IMR-90 (cell line): ENCODE data around the gene DESI1. TPM values are rescaled to one million over a fixed set of nuclear protein-coding genes. Genes with fewer than 3 reads are reported as not detected.
"Not testable (repeated sequence)": the region's sequence is repeated elsewhere in the genome, so short reads cannot be mapped to it uniquely, and the experiment has no call there.

Source experiments
- ATAC-seq: fragments of 200-7000 bp; cut with Tn5 transposase; 2 replicates; pipeline ENCODE4 v1.9.1; 2020; ENCODE audit warnings: low read depth, mild to moderate bottlenecking, moderate library complexity
- BruUV-seq: library from RNA; stranded (reverse); fragments of 400-500 nt; replicated peaks from 2 replicates; lab custom pipeline; 2021; lab: Mats Ljungman, UMichigan
- CTCF ChIA-PET: fragments of 300-600 bp; formaldehyde crosslinking; extraction: SDS; loops from one replicate; lab custom pipeline; 2021; ENCODE audit warnings: antibody characterized with exemption; lab: Yijun Ruan, JAX
- POLR2A ChIA-PET: fragments of 300-600 bp; sonication (Branson Sonifier 250); formaldehyde crosslinking; loops from one replicate; lab custom pipeline; 2022; ENCODE audit warnings: antibody characterized with exemption; ENCODE audit not compliant: unreplicated experiment; lab: Charles Lee
- DNase-seq: peaks from one replicate; pipeline ENCODE4 v3.0.0; 2013
- H2AFZ ChIP-seq: replicated peaks from 2 replicates; pipeline ENCODE3; 2013; ENCODE audit warnings: low read length, mild to moderate bottlenecking; ENCODE audit not compliant: poor library complexity
- H2AK5ac ChIP-seq: 2 replicates; pipeline ENCODE4 v1.6.1; 2013; ENCODE audit warnings: low read depth, low read length, inconsistent platforms
- H2AK9ac ChIP-seq: replicated peaks from 2 replicates; pipeline ENCODE3; 2013; ENCODE audit warnings: mild to moderate bottlenecking, low read depth, low read length, moderate library complexity; ENCODE audit not compliant: poor library complexity
- H2BK120ac ChIP-seq: 2 replicates; pipeline ENCODE4 v1.6.1; 2013; ENCODE audit warnings: low read depth, low read length, inconsistent platforms
- H2BK15ac ChIP-seq: 3 replicates; pipeline ENCODE4 v1.6.1; 2013; ENCODE audit warnings: low read depth, low read length, inconsistent platforms
- H2BK20ac ChIP-seq: 2 replicates; pipeline ENCODE4 v1.6.1; 2013; ENCODE audit warnings: low read depth, mild to moderate bottlenecking, inconsistent platforms, low read length, moderate library complexity
- H2BK5ac ChIP-seq: 2 replicates; pipeline ENCODE4 v1.6.1; 2013; ENCODE audit warnings: mild to moderate bottlenecking, low read depth, low read length, inconsistent platforms; ENCODE audit not compliant: poor library complexity, severe bottlenecking
- H3K14ac ChIP-seq: replicated peaks from 2 replicates; pipeline ENCODE4 v1.6.1; 2013; ENCODE audit warnings: low read depth, low read length, inconsistent platforms
- H3K18ac ChIP-seq: 2 replicates; pipeline ENCODE4 v1.6.1; 2013; ENCODE audit warnings: low read depth, low read length, control low read depth
- H3K23ac ChIP-seq: 2 replicates; pipeline ENCODE4 v1.6.1; 2013; ENCODE audit warnings: low read depth, low read length, inconsistent platforms
- H3K27ac ChIP-seq: 2 replicates; pipeline ENCODE4 v1.5.1; 2013; ENCODE audit warnings: mild to moderate bottlenecking, control low read depth, low read length; ENCODE audit not compliant: insufficient read depth
- H3K27me3 ChIP-seq: 2 replicates; pipeline ENCODE4 v1.6.1; 2013; ENCODE audit warnings: low read length; ENCODE audit not compliant: control insufficient read depth, insufficient read depth
- H3K36me3 ChIP-seq: 2 replicates; pipeline ENCODE4 v1.6.1; 2013; ENCODE audit warnings: low read length, mixed read lengths; ENCODE audit not compliant: control insufficient read depth, insufficient read depth
- H3K4ac ChIP-seq: 2 replicates; pipeline ENCODE4 v1.6.1; 2013; ENCODE audit warnings: low read depth, low read length, inconsistent platforms
- H3K4me1 ChIP-seq: 2 replicates; pipeline ENCODE4 v1.6.1; 2013; ENCODE audit warnings: low read length, mixed read lengths; ENCODE audit not compliant: control insufficient read depth, insufficient read depth
- H3K4me2 ChIP-seq: 2 replicates; pipeline ENCODE4 v1.6.1; 2013; ENCODE audit warnings: low read depth, mild to moderate bottlenecking, control low read depth, low read length, moderate library complexity
- H3K4me3 ChIP-seq: 2 replicates; pipeline ENCODE4 v1.5.1; 2013; ENCODE audit warnings: low read depth, mild to moderate bottlenecking, control low read depth, low read length, moderate library complexity; ENCODE audit not compliant: insufficient read depth
- H3K56ac ChIP-seq: 2 replicates; pipeline ENCODE4 v1.6.1; 2013; ENCODE audit warnings: low read length, inconsistent platforms; ENCODE audit not compliant: insufficient read depth; ENCODE audit errors: extremely low read depth
- H3K79me1 ChIP-seq, 2 experiments: 2 replicates each; pipeline ENCODE4 v1.6.1; 2013; ENCODE audit warnings: low read length in 2 of 2, inconsistent platforms in 1 of 2, low read depth in 1 of 2
- H3K9ac ChIP-seq: 2 replicates; pipeline ENCODE4 v1.6.1; 2013; ENCODE audit warnings: low read depth, low read length, control low read depth
- H3K9me1 ChIP-seq: 2 replicates; pipeline ENCODE4 v1.6.1; 2013; ENCODE audit warnings: low read length, inconsistent platforms; ENCODE audit not compliant: insufficient read depth
- H3K9me3 ChIP-seq: 2 replicates; pipeline ENCODE4 v1.6.1; 2013; ENCODE audit warnings: low read length; ENCODE audit not compliant: control insufficient read depth, insufficient read depth
- H4K20me1 ChIP-seq: 2 replicates; pipeline ENCODE4 v1.6.1; 2013; ENCODE audit warnings: low read length, inconsistent platforms; ENCODE audit not compliant: insufficient read depth
- H4K5ac ChIP-seq: 2 replicates; pipeline ENCODE4 v1.6.1; 2013; ENCODE audit warnings: mild to moderate bottlenecking, low read depth, low read length, control low read depth
- H4K8ac ChIP-seq, 2 experiments: 2 replicates each; pipeline ENCODE4 v1.6.1; 2013; ENCODE audit warnings: low read depth in 2 of 2, low read length in 2 of 2, control low read depth in 1 of 2, inconsistent platforms in 1 of 2
- H4K91ac ChIP-seq: 2 replicates; pipeline ENCODE4 v1.6.1; 2013; ENCODE audit warnings: low read depth, low read length, inconsistent platforms; ENCODE audit not compliant: insufficient read depth
- BHLHE40 ChIP-seq: fragments of 150-350 bp; IDR thresholded peaks from 2 replicates; pipeline ENCODE4 v1.6.1; 2016; ENCODE audit warnings: mild to moderate bottlenecking, low read depth, low read length
- CEBPB ChIP-seq: IDR thresholded peaks from 2 replicates; pipeline ENCODE4 v1.6.1; 2012; ENCODE audit warnings: low read depth, low read length, improper control_type of control experiment
- MAFK ChIP-seq: IDR thresholded peaks from 2 replicates; pipeline ENCODE4 v1.6.1; 2012; ENCODE audit warnings: low read depth, low read length, improper control_type of control experiment
- MAZ ChIP-seq: IDR thresholded peaks from 2 replicates; pipeline ENCODE4 v1.6.1; 2012; ENCODE audit warnings: low read depth, mild to moderate bottlenecking, low read length, improper control_type of control experiment, moderate library complexity, borderline replicate concordance
- MXI1 ChIP-seq: IDR thresholded peaks from 2 replicates; pipeline ENCODE4 v1.6.1; 2012; ENCODE audit warnings: low read depth, mild to moderate bottlenecking, low read length, moderate library complexity, borderline replicate concordance
- POLR2A ChIP-seq: IDR thresholded peaks from 2 replicates; pipeline ENCODE4 v1.6.1; 2012; ENCODE audit warnings: mild to moderate bottlenecking, low read depth, low read length
- RCOR1 ChIP-seq: IDR thresholded peaks from 2 replicates; pipeline ENCODE4 v1.6.1; 2012; ENCODE audit warnings: mild to moderate bottlenecking, low read length, improper control_type of control experiment; ENCODE audit not compliant: insufficient replicate concordance
- WGBS, 2 experiments: methylation state at CpG; one replicate each; pipeline versions ENCODE4 v1.1.5 to v1.1.7; 2013; ENCODE audit warnings: missing lambda C conversion rate in 2 of 2; ENCODE audit not compliant: insufficient read length in 1 of 2; ENCODE audit errors: extremely low coverage in 2 of 2; 5-methylcytosine and 5-hydroxymethylcytosine counted together
- dilution Hi-C: fragments of 300-500 bp; cut with HindIII; formaldehyde crosslinking; loops from one replicate; pipeline ENCODE4 v1.14.3; 2018; ENCODE audit warnings: low sequenced_read_pairs; ENCODE audit not compliant: unreplicated experiment
- in situ Hi-C: fragments of 300-500 bp; cut with MboI; formaldehyde crosslinking; loops from 3 replicates; pipeline ENCODE4 v1.14.3; 2019; ENCODE audit warnings: low sequenced_read_pairs, inconsistent platforms, mixed read lengths
- intact Hi-C: fragments of 100-400 bp; cut with micrococcal nuclease; formaldehyde crosslinking; loops from 2 replicates; pipeline ENCODE4 v1.10.0; 2022
- polyA plus RNA-seq, 3 experiments: library from polyadenylated mRNA; depleted of rRNA; stranded (reverse); fragments of >200 nt; gene quantifications; 2 replicates each; pipeline ENCODE4 v1.2.3, GENCODE V29; 2012; ENCODE audit warnings: low replicate concordance in 1 of 3
- total RNA-seq: library from RNA; depleted of rRNA; stranded (reverse); fragments of >200 nt; gene quantifications from 2 replicates; pipeline ENCODE4 v1.2.3, GENCODE V29; 2012
- TF ChIP-seq, protein P1 (sequence below): fragments of 150-350 bp; IDR thresholded peaks from 2 replicates; pipeline ENCODE4 v1.6.1; 2017; ENCODE audit warnings: mild to moderate bottlenecking, antibody characterized with exemption, low read length, low read depth

DESI1 gene
- total and polyA plus RNA-seq, 2 of the 4 experiments (the other 2 are of a cell fraction): 14.5 to 24.9 TPM

DNA sequence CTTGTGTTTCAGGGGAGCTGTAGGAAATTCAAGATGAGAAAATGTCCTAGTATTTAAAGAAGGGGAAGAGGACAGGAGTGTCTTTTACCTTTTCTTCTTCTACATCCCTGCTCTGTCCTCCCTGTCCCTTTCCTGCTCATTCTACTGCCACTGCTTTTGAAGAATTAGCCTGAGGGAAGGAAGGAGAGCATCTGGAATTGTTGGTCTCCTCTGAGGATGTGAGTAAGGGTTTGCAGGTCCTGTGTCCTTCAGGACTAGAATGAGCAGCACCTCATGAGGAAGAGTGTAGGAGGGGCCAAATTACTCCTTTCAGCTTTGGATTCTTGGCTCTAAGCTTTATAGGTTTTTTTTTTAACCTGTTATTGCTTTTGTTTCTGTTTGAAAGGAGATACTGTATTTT is 43.6 kb upstream of the DESI1 start:
- DNase-seq (no peak), ATAC-seq (no peak)
- no peak overlapping the region for H4K5ac ChIP-seq
- no peak overlapping the region for H3K9ac ChIP-seq
- H4K91ac ChIP-seq: no peak overlapping the region
- no peak overlapping the region for H3K27ac ChIP-seq
- peaks cover 13% of the 10 kb centered on the region for H3K4me1 ChIP-seq
- no peak overlapping the region for H2AFZ ChIP-seq
- H3K56ac ChIP-seq: no peak overlapping the region
- peaks cover 13% of the 10 kb centered on the region for H4K20me1 ChIP-seq
- no peak overlapping the region for H3K4ac ChIP-seq
- no peak overlapping the region for H2BK5ac ChIP-seq
- ChIA-PET POLR2A (no interaction called here), CTCF (no interaction called here)
- no peak overlapping the region for H4K8ac ChIP-seq
- peaks cover 9% of the 10 kb centered on the region for H3K9me1 ChIP-seq
- H2BK20ac ChIP-seq: no peak overlapping the region
- H3K36me3 ChIP-seq: peaks cover 25% of the 10 kb centered on the region
- no peak overlapping the region for H2AK5ac ChIP-seq
- no peaks in the 10 kb centered on the region for H3K27me3 ChIP-seq
- no peak overlapping the region for H2BK120ac ChIP-seq
- dilution Hi-C loops (no loop called here), in situ Hi-C loops (no loop called here), intact Hi-C loops (no loop called here)
- H3K4me2 ChIP-seq: no peak overlapping the region
- no peak overlapping the region for H3K4me3 ChIP-seq
- no peak overlapping the region for H2AK9ac ChIP-seq
- H2BK15ac ChIP-seq: no peak overlapping the region
- no peak overlapping the region for H3K23ac ChIP-seq
- no peak overlapping the region for H3K14ac ChIP-seq
- no TSS peak for BruUV-seq
- peaks cover 0 to 24% of the 10 kb centered on the region in 2 experiments; a peak in 2 of 4 replicates for H3K79me1 ChIP-seq
- TF ChIP-seq, protein P1, sequence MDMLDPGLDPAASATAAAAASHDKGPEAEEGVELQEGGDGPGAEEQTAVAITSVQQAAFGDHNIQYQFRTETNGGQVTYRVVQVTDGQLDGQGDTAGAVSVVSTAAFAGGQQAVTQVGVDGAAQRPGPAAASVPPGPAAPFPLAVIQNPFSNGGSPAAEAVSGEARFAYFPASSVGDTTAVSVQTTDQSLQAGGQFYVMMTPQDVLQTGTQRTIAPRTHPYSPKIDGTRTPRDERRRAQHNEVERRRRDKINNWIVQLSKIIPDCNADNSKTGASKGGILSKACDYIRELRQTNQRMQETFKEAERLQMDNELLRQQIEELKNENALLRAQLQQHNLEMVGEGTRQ: no peak
- TF ChIP-seq MAZ: no peak
- no peak for TF ChIP-seq BHLHE40
- TF ChIP-seq CEBPB: no peak
- TF ChIP-seq MAFK: no peak
- no peak for TF ChIP-seq RCOR1
- no peak for TF ChIP-seq MXI1
- TF ChIP-seq POLR2A: no peak
- no peak overlapping the region for H3K18ac ChIP-seq
- H3K9me3 ChIP-seq: no peaks in the 10 kb centered on the region

DNA sequence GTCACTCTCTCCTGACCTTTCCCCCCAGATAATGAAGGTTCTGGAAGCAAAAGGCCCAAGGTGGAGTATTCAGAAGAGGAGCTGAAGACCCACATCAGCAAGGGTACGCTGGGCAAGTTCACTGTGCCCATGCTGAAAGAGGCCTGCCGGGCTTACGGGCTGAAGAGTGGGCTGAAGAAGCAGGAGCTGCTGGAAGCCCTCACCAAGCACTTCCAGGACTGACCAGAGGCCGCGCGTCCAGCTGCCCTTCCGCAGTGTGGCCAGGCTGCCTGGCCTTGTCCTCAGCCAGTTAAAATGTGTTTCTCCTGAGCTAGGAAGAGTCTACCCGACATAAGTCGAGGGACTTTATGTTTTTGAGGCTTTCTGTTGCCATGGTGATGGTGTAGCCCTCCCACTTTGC is 42.8 kb upstream of the DESI1 start:
- not testable (repeated sequence) for BruUV-seq

More for the DNA sequence above, 42.8 kb upstream of the DESI1 start:
- H3K56ac ChIP-seq, H3K23ac ChIP-seq, ATAC-seq, H3K4ac ChIP-seq, H3K9me1 ChIP-seq, H3K4me3 ChIP-seq, CTCF ChIA-PET, H2BK5ac ChIP-seq, H3K18ac ChIP-seq, intact Hi-C loops, H4K5ac ChIP-seq, H3K9me3 ChIP-seq, H3K4me2 ChIP-seq, H2AFZ ChIP-seq, H3K27me3 ChIP-seq, H2AK9ac ChIP-seq, H3K4me1 ChIP-seq, H2BK20ac ChIP-seq, H2AK5ac ChIP-seq, H3K14ac ChIP-seq, H4K8ac ChIP-seq, dilution Hi-C loops, H3K9ac ChIP-seq, DNase-seq, H3K27ac ChIP-seq, H2BK120ac ChIP-seq, H2BK15ac ChIP-seq, H4K91ac ChIP-seq, in situ Hi-C loops: not testable (repeated sequence)
- Histone ChIP-seq H3K36me3 (peaks cover 33% of the 10 kb centered on the region), H3K79me1 (peaks cover 0 to 18% of the 10 kb centered on the region in 2 experiments; a peak in 2 of 4 replicates), H4K20me1 (peaks cover 13% of the 10 kb centered on the region)
- WGBS, 2 experiments: 100% methylated on average over 2 of the region's 9 CpGs; no CpG with 5 or more reads in 1 of the 2 experiments
- POLR2A ChIA-PET: interaction anchor here (0.6 kb wide), 1 partner anchor 292 kb away, joined by 3 read pairs; no protein-coding TSS in a partner anchor
